ENCODE data around the gene TERT. TPM values are rescaled to one million over a fixed set of nuclear protein-coding genes. Genes with fewer than 3 reads are reported as not detected.

The TERT gene
- total and polyA plus RNA-seq, 12 donors, result not detected

DNA sequence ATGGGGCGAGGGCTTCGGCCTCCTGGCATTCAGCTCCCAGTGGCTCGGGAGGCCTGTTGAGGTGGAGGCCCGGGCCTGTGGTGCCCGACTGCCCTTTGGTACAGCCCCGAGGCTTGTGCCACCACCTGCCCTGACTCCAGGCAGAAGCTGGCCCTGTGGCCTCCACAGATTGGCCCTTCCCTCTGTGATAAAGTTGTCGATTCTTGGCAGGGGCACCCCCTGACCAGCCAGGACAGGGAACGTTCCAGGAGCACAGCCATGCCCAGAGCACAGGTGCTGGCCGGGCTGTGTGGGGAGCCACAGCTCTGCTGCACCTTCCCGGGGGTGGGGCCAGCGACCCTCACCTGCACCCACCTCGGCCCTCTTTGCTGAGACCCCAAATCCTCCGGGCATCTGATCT lies 37.0 kb downstream of the TERT start:
- Histone ChIP-seq H3K4me1 (no peaks in the 10 kb centered on the region), H3K27me3 (peaks cover 0 to 7% (median under 1%) of the 10 kb centered on the region in 7 donors), H3K4me3 (no peak overlapping the region), H3K9me3 (peaks cover 0 to 24% (median 15%) of the 10 kb centered on the region in 11 donors), H3K27ac (no peak overlapping the region), H3K36me3 (no peaks in the 10 kb centered on the region)
- intact Hi-C loops (cut with DNase I), result no loop called here
- WGBS, 2 donors, result 81 to 89% methylated on average over 13 of the region's 13 CpGs
- TF ChIP-seq CTCF (IDR thresholded peaks at IDR 0.05), result no peak
- no peak for DNase-seq
- no peak for ATAC-seq

- Histone ChIP-seq H3K27ac (no peak overlapping the region), H3K27me3 (peaks cover 0 to 7% (median 3%) of the 10 kb centered on the region in 7 donors), H3K4me3 (no peak overlapping the region), H3K4me1 (no peaks in the 10 kb centered on the region), H3K9me3 (peaks cover 0 to 19% (median 10%) of the 10 kb centered on the region in 11 donors), H3K36me3 (no peaks in the 10 kb centered on the region)
- WGBS, 2 donors, result 84% methylated on average over 17 of the region's 17 CpGs
- intact Hi-C loops (cut with DNase I), result no loop called here
- ATAC-seq (no peak), DNase-seq (no peak)
- TF ChIP-seq CTCF (IDR thresholded peaks at IDR 0.05), result no peak
Measured at GRCh38 chr5:1257363-1257762, 37.5 kb downstream of the TERT start.

DNA sequence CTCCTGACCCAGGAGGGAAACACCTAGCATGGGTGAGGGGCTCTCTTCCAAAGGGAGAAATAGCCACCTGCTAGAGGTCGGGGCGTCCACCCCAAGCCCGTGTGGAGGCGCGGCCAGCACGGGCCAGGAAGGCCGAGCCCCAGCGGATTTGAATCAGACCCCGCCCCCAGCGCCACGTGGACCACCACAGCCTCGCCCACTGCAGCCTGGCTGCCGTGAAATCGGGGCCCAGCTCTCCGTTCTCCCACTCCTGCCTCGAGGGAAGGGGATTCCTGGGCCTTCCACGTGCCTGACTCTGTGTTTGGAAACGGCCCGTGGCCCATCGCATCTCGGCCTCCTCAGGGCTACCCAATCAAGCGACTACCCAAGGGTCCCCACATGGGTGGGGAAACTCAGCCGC lies 38.1 kb downstream of the TERT start:
- H3K4me1 ChIP-seq, result no peaks in the 10 kb centered on the region
- H3K27ac ChIP-seq, result no peak overlapping the region
- no peak for DNase-seq
- no peak for TF ChIP-seq CTCF (IDR thresholded peaks at IDR 0.05)
- WGBS, 2 donors, result 84 to 86% methylated on average over 23 of the region's 23 CpGs
- H3K27me3 ChIP-seq, result peaks cover 0 to 11% (median 3%) of the 10 kb centered on the region in 7 donors
- no peak overlapping the region for H3K4me3 ChIP-seq
- H3K9me3 ChIP-seq, result peaks cover 0 to 13% (median 4%) of the 10 kb centered on the region in 11 donors
- ATAC-seq, result no peak
- intact Hi-C loops (cut with DNase I), result no loop called here
- H3K36me3 ChIP-seq, result no peaks in the 10 kb centered on the region

GRCh38 chr5:1255081-1255561 lies 39.7 kb downstream of the TERT start:
- no peaks in the 10 kb centered on the region for H3K9me3 ChIP-seq
- DNase-seq, result no peak
- intact Hi-C loops (cut with DNase I), result no loop called here
- TF ChIP-seq CTCF (IDR thresholded peaks at IDR 0.05), result no peak
- H3K4me3 ChIP-seq, result no peak overlapping the region
- H3K36me3 ChIP-seq, result no peaks in the 10 kb centered on the region
- no peak overlapping the region for H3K27ac ChIP-seq
- H3K27me3 ChIP-seq, result peaks cover 0 to 20% (median 3%) of the 10 kb centered on the region in 7 donors
- ATAC-seq, result peak in 1 of 8 donors; percentile 15
- H3K4me1 ChIP-seq, result no peaks in the 10 kb centered on the region
- 74 to 75% methylated on average over 16 of the region's 16 CpGs for WGBS, 2 donors

Measured in heart right ventricle (tissue), 16 donors.